Measurements from ENCODE around the gene CCDC12.

Gene CCDC12

GRCh38 chr3:46958467-46959160 lies 17.9 kb downstream of the CCDC12 start:
- TF ChIP-seq CTCF (conservative IDR thresholded peaks at IDR 0.05; ENCODE audit: low read depth) = no peak
- no peak for DNase-seq (ENCODE audit: low spot score)
- ChIA-PET POLR2A (ENCODE audit: low non-redundant PET) (no interaction called here), CTCF (no interaction called here)
- H3K27ac ChIP-seq = no peak overlapping the region

GRCh38 chr3:46957092-46957820 lies 19.3 kb downstream of the CCDC12 start:
- no peak for TF ChIP-seq CTCF (conservative IDR thresholded peaks at IDR 0.05; ENCODE audit: low read depth)
- no peak overlapping the region for H3K27ac ChIP-seq
- ChIA-PET POLR2A (ENCODE audit: low non-redundant PET) (no interaction called here), CTCF (no interaction called here)
- no peak for DNase-seq (ENCODE audit: low spot score)

DNA sequence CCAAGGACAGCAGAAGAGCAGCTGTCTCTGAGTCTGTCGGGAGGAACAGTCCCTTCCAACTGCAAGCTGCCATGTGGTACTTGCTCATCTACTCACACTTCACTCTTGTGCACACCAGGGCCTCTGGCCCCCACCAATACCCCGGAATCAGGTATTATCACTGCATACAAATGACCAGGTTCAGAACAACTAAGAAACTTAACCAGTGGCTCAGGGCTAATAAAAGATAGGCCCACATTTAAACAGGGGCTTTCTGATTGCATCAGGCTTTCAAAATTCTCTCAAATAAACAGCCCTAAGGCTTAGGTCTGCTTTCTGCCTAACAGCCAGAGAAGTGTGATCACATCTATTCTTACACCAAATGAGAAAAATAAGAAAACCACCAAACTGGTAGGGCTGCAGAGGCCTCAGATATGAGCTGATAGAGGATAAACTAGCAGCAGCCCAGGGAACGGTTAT lies 20.7 kb downstream of the CCDC12 start:
- POLR2A ChIA-PET (ENCODE audit: low non-redundant PET) = no interaction called here
- CTCF ChIA-PET = no interaction called here
- DNase-seq (ENCODE audit: low spot score) = no peak
- H3K27ac ChIP-seq = 0 out of 2 replicates have a peak overlapping the region, but pooled peaks have one; percentile 6
- no peak for TF ChIP-seq CTCF (conservative IDR thresholded peaks at IDR 0.05; ENCODE audit: low read depth)

- POLR2A ChIA-PET (ENCODE audit: low non-redundant PET) = no interaction called here
- no peak for TF ChIP-seq CTCF (conservative IDR thresholded peaks at IDR 0.05; ENCODE audit: low read depth)
- CTCF ChIA-PET = no interaction called here
- DNase-seq (ENCODE audit: low spot score) = no peak
- H3K27ac ChIP-seq = 0 out of 2 replicates have a peak overlapping the region, but pooled peaks have one; percentile 6
Measured at GRCh38 chr3:46955157-46955556, 21.4 kb downstream of the CCDC12 start.

GRCh38 chr3:46954178-46954577 lies 22.4 kb downstream of the CCDC12 start:
- POLR2A ChIA-PET (ENCODE audit: low non-redundant PET) = interaction anchor here (0.6 kb wide), 1 partner anchor 94 kb away, joined by 3 read pairs; no protein-coding TSS in a partner anchor
- DNase-seq (ENCODE audit: low spot score) = no peak
- CTCF ChIA-PET = no interaction called here
- peak overlapping the region; percentile 17; the same call in 1 of the 2 replicates for H3K27ac ChIP-seq
- no peak for TF ChIP-seq CTCF (conservative IDR thresholded peaks at IDR 0.05; ENCODE audit: low read depth)

- peak overlapping the region; percentile 17; the same call in 1 of the 2 replicates for H3K27ac ChIP-seq
- POLR2A ChIA-PET (ENCODE audit: low non-redundant PET) = no interaction called here
- CTCF ChIA-PET = no interaction called here
- no peak for DNase-seq (ENCODE audit: low spot score)
- TF ChIP-seq CTCF (conservative IDR thresholded peaks at IDR 0.05; ENCODE audit: low read depth) = no peak
Measured at GRCh38 chr3:46953234-46954010, 23.1 kb downstream of the CCDC12 start.

All from RWPE1 (cell line).